ENCODE results near the gene TMEM263.
"Not testable (repeated sequence)": the region's sequence is repeated elsewhere in the genome, so short reads cannot be mapped to it uniquely, and the experiment has no call there.

DNA sequence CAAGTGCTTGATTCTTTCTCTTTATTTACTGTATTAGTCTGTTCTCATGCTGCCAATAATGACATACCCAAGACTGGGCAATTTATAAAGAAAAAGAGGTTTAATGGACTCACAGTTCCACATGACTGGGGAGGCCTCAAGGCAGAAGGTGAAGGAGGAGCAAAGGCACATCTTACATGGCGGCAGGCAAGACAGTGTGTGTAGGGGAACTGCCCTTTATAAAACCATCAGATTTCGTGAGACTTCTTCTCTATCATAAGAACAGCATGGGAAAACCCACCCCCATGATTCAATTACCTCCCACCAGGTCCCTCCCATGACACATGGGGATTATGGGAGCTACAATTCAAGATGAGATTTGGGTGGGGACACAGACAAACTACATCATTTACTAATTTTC lies 32.1 kb upstream of the TMEM263 start:
- TF ChIP-seq, protein P1, sequence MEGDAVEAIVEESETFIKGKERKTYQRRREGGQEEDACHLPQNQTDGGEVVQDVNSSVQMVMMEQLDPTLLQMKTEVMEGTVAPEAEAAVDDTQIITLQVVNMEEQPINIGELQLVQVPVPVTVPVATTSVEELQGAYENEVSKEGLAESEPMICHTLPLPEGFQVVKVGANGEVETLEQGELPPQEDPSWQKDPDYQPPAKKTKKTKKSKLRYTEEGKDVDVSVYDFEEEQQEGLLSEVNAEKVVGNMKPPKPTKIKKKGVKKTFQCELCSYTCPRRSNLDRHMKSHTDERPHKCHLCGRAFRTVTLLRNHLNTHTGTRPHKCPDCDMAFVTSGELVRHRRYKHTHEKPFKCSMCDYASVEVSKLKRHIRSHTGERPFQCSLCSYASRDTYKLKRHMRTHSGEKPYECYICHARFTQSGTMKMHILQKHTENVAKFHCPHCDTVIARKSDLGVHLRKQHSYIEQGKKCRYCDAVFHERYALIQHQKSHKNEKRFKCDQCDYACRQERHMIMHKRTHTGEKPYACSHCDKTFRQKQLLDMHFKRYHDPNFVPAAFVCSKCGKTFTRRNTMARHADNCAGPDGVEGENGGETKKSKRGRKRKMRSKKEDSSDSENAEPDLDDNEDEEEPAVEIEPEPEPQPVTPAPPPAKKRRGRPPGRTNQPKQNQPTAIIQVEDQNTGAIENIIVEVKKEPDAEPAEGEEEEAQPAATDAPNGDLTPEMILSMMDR (IDR thresholded peaks at IDR 0.05; ENCODE audit: poor library complexity, severe bottlenecking) = not testable (repeated sequence)
- not testable (repeated sequence) for TF ChIP-seq POLR2AphosphoS5 (IDR thresholded peaks at IDR 0.05); EZH2 (IDR thresholded peaks at IDR 0.05; ENCODE audit: borderline replicate concordance, insufficient read depth, low read length, poor library complexity, severe bottlenecking); EP300 (conservative IDR thresholded peaks at IDR 0.05; ENCODE audit: poor library complexity, severe bottlenecking); SMC3 (conservative IDR thresholded peaks at IDR 0.05; ENCODE audit: poor library complexity)
